ENCODE measurements around the gene HMGCS2.

DNA sequence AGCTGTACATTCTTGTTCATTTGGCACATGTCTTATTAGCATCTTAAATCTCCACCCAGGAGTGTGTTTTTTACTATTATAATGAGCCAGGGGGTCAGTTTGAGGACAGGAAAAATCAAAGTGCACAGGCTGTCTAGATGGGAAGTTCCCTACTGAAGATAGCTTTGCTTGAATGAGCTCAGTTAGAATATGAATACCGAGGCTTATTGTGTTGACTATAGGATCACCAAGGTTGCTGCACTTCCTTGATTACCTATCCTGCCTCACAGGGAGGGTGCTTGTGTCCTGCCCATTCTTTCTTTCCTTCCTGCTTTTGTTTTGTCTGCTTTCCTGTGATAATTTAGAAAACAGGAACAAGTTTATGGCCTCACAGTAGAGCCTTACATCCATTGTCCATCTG, 40.7 kb downstream of the HMGCS2 start:
- no peak for TF ChIP-seq CTCF (IDR thresholded peaks at IDR 0.05)
- no peak for TF ChIP-seq EZH2 (IDR thresholded peaks at IDR 0.05; ENCODE audit: borderline replicate concordance, insufficient read depth, low read depth, low read length, poor library complexity, severe bottlenecking)
